SK-N-MC (cell line): ENCODE measurements around the gene IGFN1.

Source experiments
- EZH2 ChIP-seq: fragments of 200-600 bp; sonication (generic); IDR thresholded peaks from one replicate; pipeline ENCODE4 v1.6.1; 2017; ENCODE audit warnings: antibody characterized with exemption
- POLR2AphosphoS5 ChIP-seq: IDR thresholded peaks from 2 replicates; pipeline ENCODE4 v1.6.1; 2012; ENCODE audit warnings: mild to moderate bottlenecking, low read depth, low read length, borderline replicate concordance

- no peak for TF ChIP-seq EZH2
- TF ChIP-seq POLR2AphosphoS5 = no peak
Observed at GRCh38 chr1:201206176-201206575, 15.6 kb downstream of the IGFN1 start.
